Measurements from ENCODE around the gene MYO9B.

DNA sequence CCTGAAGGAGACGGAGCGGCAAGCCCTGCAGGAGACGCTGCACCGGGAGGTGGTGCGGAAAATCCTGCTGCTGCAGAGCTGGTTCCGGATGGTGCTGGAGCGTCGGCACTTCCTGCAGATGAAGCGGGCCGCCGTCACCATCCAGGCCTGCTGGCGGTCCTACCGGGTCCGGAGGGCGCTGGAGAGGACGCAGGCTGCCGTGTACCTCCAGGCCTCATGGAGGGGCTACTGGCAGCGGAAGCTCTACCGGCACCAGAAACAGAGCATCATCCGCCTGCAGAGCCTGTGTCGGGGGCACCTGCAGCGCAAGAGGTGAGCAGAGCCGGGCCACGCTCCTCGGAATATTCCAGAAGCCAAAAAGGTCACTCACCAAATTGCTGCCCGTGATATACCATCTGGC lies 117.2 kb downstream of the MYO9B start:
- TF ChIP-seq, protein P1, sequence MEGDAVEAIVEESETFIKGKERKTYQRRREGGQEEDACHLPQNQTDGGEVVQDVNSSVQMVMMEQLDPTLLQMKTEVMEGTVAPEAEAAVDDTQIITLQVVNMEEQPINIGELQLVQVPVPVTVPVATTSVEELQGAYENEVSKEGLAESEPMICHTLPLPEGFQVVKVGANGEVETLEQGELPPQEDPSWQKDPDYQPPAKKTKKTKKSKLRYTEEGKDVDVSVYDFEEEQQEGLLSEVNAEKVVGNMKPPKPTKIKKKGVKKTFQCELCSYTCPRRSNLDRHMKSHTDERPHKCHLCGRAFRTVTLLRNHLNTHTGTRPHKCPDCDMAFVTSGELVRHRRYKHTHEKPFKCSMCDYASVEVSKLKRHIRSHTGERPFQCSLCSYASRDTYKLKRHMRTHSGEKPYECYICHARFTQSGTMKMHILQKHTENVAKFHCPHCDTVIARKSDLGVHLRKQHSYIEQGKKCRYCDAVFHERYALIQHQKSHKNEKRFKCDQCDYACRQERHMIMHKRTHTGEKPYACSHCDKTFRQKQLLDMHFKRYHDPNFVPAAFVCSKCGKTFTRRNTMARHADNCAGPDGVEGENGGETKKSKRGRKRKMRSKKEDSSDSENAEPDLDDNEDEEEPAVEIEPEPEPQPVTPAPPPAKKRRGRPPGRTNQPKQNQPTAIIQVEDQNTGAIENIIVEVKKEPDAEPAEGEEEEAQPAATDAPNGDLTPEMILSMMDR (CRISPR knock-in tag; IDR thresholded peaks at IDR 0.05), result no peak
- TF ChIP-seq SOX6 (IDR thresholded peaks at IDR 0.05) (no peak), SOX6 (CRISPR knock-in tag; IDR thresholded peaks at IDR 0.05) (no peak), EP300 (IDR thresholded peaks at IDR 0.05; ENCODE audit: low read depth in 2 of 2, low read length in 2 of 2) (no peak), EP300 (CRISPR knock-in tag; IDR thresholded peaks at IDR 0.05; ENCODE audit: borderline replicate concordance) (no peak), NFE2L1 (CRISPR knock-in tag; IDR thresholded peaks at IDR 0.05; ENCODE audit: borderline replicate concordance) (no peak), NCOR1 (IDR thresholded peaks at IDR 0.05; ENCODE audit: borderline replicate concordance, low read length) (no peak), POLR2AphosphoS5 (IDR thresholded peaks at IDR 0.05; ENCODE audit: low read depth, low read length) (no peak), ZNF274 (CRISPR knock-in tag; IDR thresholded peaks at IDR 0.05) (no peak)
